Spleen (tissue), 11 donors: ENCODE data around the gene CDK13. TPM values are rescaled to one million over a fixed set of nuclear protein-coding genes. Genes with fewer than 3 reads are reported as not detected.

ENCODE experiments used
- DNase-seq: peaks from one replicate; pipeline ENCODE4 v3.0.0-alpha.2; 2020
- H3K27ac ChIP-seq, 8 donors: fragments of 200-600 bp; sonication (generic) in 7 of 8; 1 replicate in 4 of 8; 2 replicates in 4 of 8; pipeline versions ENCODE4 v1.5.0 to v1.8.0; 2016 to 2021; ENCODE audit warnings: inconsistent platforms in 4 of 8, mild to moderate bottlenecking in 4 of 8, moderate library complexity in 1 of 8
- H3K27me3 ChIP-seq, 7 donors: fragments of 200-600 bp; sonication (generic) in 6 of 7; replicated peaks in 1 of 7; 1 replicate in 4 of 7; 2 replicates in 3 of 7; pipeline versions ENCODE4 v1.5.0 to v1.8.0; 2016 to 2021; ENCODE audit warnings: inconsistent platforms in 3 of 7, mild to moderate bottlenecking in 1 of 7
- H3K36me3 ChIP-seq, 6 donors: fragments of 200-600 bp; sonication (generic) in 5 of 6; 1 replicate in 4 of 6; 2 replicates in 2 of 6; pipeline versions ENCODE4 v1.5.0 to v1.8.0; 2016 to 2021; ENCODE audit warnings: inconsistent platforms in 2 of 6
- H3K4me1 ChIP-seq, 6 donors: fragments of 200-600 bp; sonication (generic) in 5 of 6; 1 replicate in 3 of 6; 2 replicates in 3 of 6; pipeline versions ENCODE4 v1.5.0 to v1.8.0; 2016 to 2021; ENCODE audit warnings: inconsistent platforms in 3 of 6
- H3K4me3 ChIP-seq, 8 donors: fragments of 200-600 bp; sonication (generic) in 7 of 8; 1 replicate in 4 of 8; 2 replicates in 4 of 8; pipeline versions ENCODE4 v1.5.0 to v1.8.0; 2016 to 2021; ENCODE audit warnings: inconsistent platforms in 4 of 8, mild to moderate bottlenecking in 4 of 8, moderate library complexity in 2 of 8
- H3K9me3 ChIP-seq, 8 donors: fragments of 200-600 bp; sonication (generic) in 7 of 8; 1 replicate in 4 of 8; 2 replicates in 4 of 8; pipeline versions ENCODE4 v1.5.0 to v1.8.0; 2016 to 2021; ENCODE audit warnings: inconsistent platforms in 4 of 8
- CTCF ChIP-seq, 11 experiments: fragments of 200-600 bp in 7 of 11; fragments of 450-650 bp in 4 of 11; sonication (generic) in 4 of 11; IDR thresholded peaks in 8 of 11; conservative IDR thresholded peaks in 3 of 11; 1 replicate in 7 of 11; 2 replicates in 4 of 11; pipeline versions ENCODE4 v1.4.0 to v1.8.0; 2016 to 2021; ENCODE audit warnings: antibody characterized with exemption in 11 of 11, inconsistent platforms in 4 of 11, mild to moderate bottlenecking in 1 of 11
- POLR2A ChIP-seq, 3 donors: fragments of 450-650 bp; IDR thresholded peaks; one replicate each; pipeline ENCODE4 v1.5.1; 2017; ENCODE audit warnings: antibody characterized with exemption in 3 of 3, mild to moderate bottlenecking in 1 of 3
- POLR2AphosphoS5 ChIP-seq, 3 donors: sonication (generic); formaldehyde crosslinking; IDR thresholded peaks; one replicate each; pipeline ENCODE4 v1.5.1; 2017; ENCODE audit warnings: antibody characterized with exemption in 3 of 3
- WGBS, 5 donors: extraction: QIAGEN DNeasy Blood & Tissue Kit in 3 of 5; methylation state at CpG; one replicate each; pipeline versions ENCODE4 v1.1.5 to v1.1.7; 2013 to 2018; 5-methylcytosine and 5-hydroxymethylcytosine counted together
- intact Hi-C: fragments of 100-400 bp; cut with DNase I; formaldehyde crosslinking; loops from one replicate; pipeline ENCODE4 v1.15.0; 2023; ENCODE audit warnings: low total_unique reads
- polyA plus RNA-seq, 3 donors: library from polyadenylated mRNA; stranded (reverse); fragments of 200-250 nt; gene quantifications; one replicate each; pipeline ENCODE4 v1.2.1, GENCODE V29; 2013
- total RNA-seq, 7 donors: library from RNA; depleted of rRNA in 3 of 7; stranded (reverse); fragments of >200 nt in 3 of 7; fragmentation: NEBNext Ultra II Directional in 4 of 7; extraction: Animal tissue kit (Norgen Biotek cat#: 25700) in 4 of 7; gene quantifications; one replicate each; pipeline versions ENCODE4 v1.1.0 to v1.2.1, GENCODE V29; 2016 to 2021
- donor health status: healthy with polysubstance abuse.
- donor health status: DM: no; HTN: no; CAD: no; lungs with moderate emphysema.
- donor health status: DM: no; HTN: no; CAD: no.
- donor health status: Bipolar disorder and iron deficiency.
- donor health status: healthy.
- donor health status: DM: no; HTN: no; CAD: no.
- donor health status: DM: yes; HTN: yes; CAD: no.

CDK13 gene
- total and polyA plus RNA-seq, 10 donors = 18.0 to 125 (median 79.7) TPM

- DNase-seq = no peak
- no peak overlapping the region for H3K27ac ChIP-seq
- WGBS, 5 donors = 73 to 92% (median 91%) methylated on average over 3 of the region's 3 CpGs
- intact Hi-C loops = no loop called here
- H3K4me1 ChIP-seq = no peaks in the 10 kb centered on the region
- H3K4me3 ChIP-seq = no peak overlapping the region
- H3K9me3 ChIP-seq = no peaks in the 10 kb centered on the region
- no peaks in the 10 kb centered on the region for H3K36me3 ChIP-seq
- no peak for TF ChIP-seq POLR2A (IDR thresholded peaks at IDR 0.05)
- no peak for TF ChIP-seq CTCF (IDR thresholded peaks at IDR 0.05 in 8 of 11, conservative IDR thresholded peaks at IDR 0.05 in 3 of 11)
- TF ChIP-seq POLR2AphosphoS5 (IDR thresholded peaks at IDR 0.05) = no peak
- no peaks in the 10 kb centered on the region for H3K27me3 ChIP-seq
These were observed 13.3 kb upstream of the CDK13 start for GRCh38 chr7:39936761-39937160.

GRCh38 chr7:39937366-39938153 lies 12.5 kb upstream of the CDK13 start:
- DNase-seq = no peak
- intact Hi-C loops = no loop called here
- H3K27ac ChIP-seq = no peak overlapping the region
- no peaks in the 10 kb centered on the region for H3K9me3 ChIP-seq
- H3K36me3 ChIP-seq = no peaks in the 10 kb centered on the region
- TF ChIP-seq POLR2AphosphoS5 (IDR thresholded peaks at IDR 0.05) (no peak), CTCF (IDR thresholded peaks at IDR 0.05 in 8 of 11, conservative IDR thresholded peaks at IDR 0.05 in 3 of 11) (no peak), POLR2A (IDR thresholded peaks at IDR 0.05) (no peak)
- H3K4me3 ChIP-seq = no peak overlapping the region
- 90 to 97% (median 91%) methylated on average over 2 of the region's 2 CpGs for WGBS, 5 donors
- no peaks in the 10 kb centered on the region for H3K27me3 ChIP-seq
- H3K4me1 ChIP-seq = no peaks in the 10 kb centered on the region

- WGBS, 5 donors = 93 to 99% (median 98%) methylated on average over 2 of the region's 2 CpGs
- H3K4me1 ChIP-seq = peaks cover 0 to 5% (median 1%) of the 10 kb centered on the region in 6 donors
- H3K36me3 ChIP-seq = no peaks in the 10 kb centered on the region
- DNase-seq = no peak
- intact Hi-C loops = no loop called here
- no peak for TF ChIP-seq POLR2A (IDR thresholded peaks at IDR 0.05)
- no peak for TF ChIP-seq CTCF (IDR thresholded peaks at IDR 0.05 in 8 of 11, conservative IDR thresholded peaks at IDR 0.05 in 3 of 11)
- TF ChIP-seq POLR2AphosphoS5 (IDR thresholded peaks at IDR 0.05) = no peak
- no peak overlapping the region for H3K4me3 ChIP-seq
- no peaks in the 10 kb centered on the region for H3K27me3 ChIP-seq
- H3K27ac ChIP-seq = no peak overlapping the region
- no peaks in the 10 kb centered on the region for H3K9me3 ChIP-seq
These were observed 7.2 kb upstream of the CDK13 start for GRCh38 chr7:39942883-39943282.

GRCh38 chr7:39946693-39947092 lies 3.4 kb upstream of the CDK13 start:
- TF ChIP-seq CTCF (IDR thresholded peaks at IDR 0.05 in 8 of 11, conservative IDR thresholded peaks at IDR 0.05 in 3 of 11) (no peak), POLR2AphosphoS5 (IDR thresholded peaks at IDR 0.05) (no peak), POLR2A (IDR thresholded peaks at IDR 0.05) (no peak)
- H3K27ac ChIP-seq = no peak overlapping the region
- intact Hi-C loops = no loop called here
- no peaks in the 10 kb centered on the region for H3K9me3 ChIP-seq
- no peak for DNase-seq
- no peaks in the 10 kb centered on the region for H3K36me3 ChIP-seq
- H3K4me3 ChIP-seq = no peak overlapping the region
- H3K27me3 ChIP-seq = no peaks in the 10 kb centered on the region
- peaks cover 5 to 15% (median 10%) of the 10 kb centered on the region in 6 donors for H3K4me1 ChIP-seq
- 78 to 88% (median 86%) methylated on average over 9 of the region's 9 CpGs for WGBS, 5 donors
